ENCODE data around the gene DIDO1. TPM values are rescaled to one million over a fixed set of nuclear protein-coding genes. Genes with fewer than 3 reads are reported as not detected.

Gene DIDO1
- total RNA-seq, 2 donors from 2014 or later: 63.8 to 80.4 TPM

Other genes starting within 250 kb of the DIDO1 start
- not detected for gene NTSR1, start 217.7 kb downstream of the DIDO1 start, total RNA-seq
- 1 to 10 TPM; 5.7 to 9.1 TPM for gene MRGBP, start 130.0 kb downstream of the DIDO1 start, total RNA-seq
- 10 to 100 TPM; 50.6 to 57.4 TPM for gene OGFR, start 121.7 kb downstream of the DIDO1 start, total RNA-seq
- 1 to 10 TPM in 1 of 2 donors, under 1 TPM in 1; 0.54 to 3.1 TPM for gene COL9A3, start 109.5 kb downstream of the DIDO1 start, total RNA-seq
- 1 to 10 TPM; 3.8 to 6.2 TPM for gene TCFL5, start 64.7 kb downstream of the DIDO1 start, total RNA-seq
- 10 to 100 TPM; 29.1 to 30.3 TPM for gene GID8, start 11.6 kb upstream of the DIDO1 start, total RNA-seq
- gene SLC17A9, start 26.2 kb upstream of the DIDO1 start, total RNA-seq: 10 to 100 TPM; 17.9 to 18.8 TPM
- gene BHLHE23, start 80.5 kb upstream of the DIDO1 start, total RNA-seq: not detected

All from thoracic aorta (tissue), 2 donors.